HG03135 (cell line): ENCODE measurements around the gene ATP6V0A4.
"Not testable (repeated sequence)": the region's sequence is repeated elsewhere in the genome, so short reads cannot be mapped to it uniquely, and the experiment has no call there.

Experiments
- ATAC-seq: cut with Tn5 transposase; IDR thresholded peaks from one replicate; pipeline ENCODE4 v1.9.1; 2021; ENCODE audit warnings: mild to moderate bottlenecking, moderate library complexity; ENCODE audit not compliant: unreplicated experiment

The ATP6V0A4 gene

GRCh38 chr7:138752518-138753149, 45.4 kb downstream of the ATP6V0A4 start:
- peak; percentile 80 for ATAC-seq

GRCh38 chr7:138750901-138751464, 47.0 kb downstream of the ATP6V0A4 start:
- ATAC-seq: no peak

- no peak for ATAC-seq
Observed at GRCh38 chr7:138750473-138750872, 47.5 kb downstream of the ATP6V0A4 start.

DNA sequence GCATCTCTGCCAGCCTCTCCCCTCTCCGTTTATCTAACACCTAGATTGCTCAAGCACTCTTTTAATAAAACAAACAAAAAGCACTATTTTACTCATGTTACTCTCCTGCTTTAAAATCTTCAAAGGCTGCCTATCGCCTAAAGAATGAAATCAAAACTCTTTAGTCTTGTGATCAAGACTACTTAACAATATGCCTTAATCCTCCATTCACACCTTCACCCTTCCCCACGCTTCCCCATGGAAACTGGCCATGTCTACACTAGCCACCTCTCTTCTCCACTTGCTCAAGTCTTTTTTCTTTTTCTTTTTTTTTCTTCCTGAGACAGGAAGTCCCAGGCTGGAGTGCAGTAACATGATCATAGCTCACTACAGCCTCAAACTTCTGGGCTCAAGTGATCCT, 48.0 kb downstream of the ATP6V0A4 start:
- no peak for ATAC-seq

GRCh38 chr7:138748666-138749065, 49.3 kb downstream of the ATP6V0A4 start:
- no peak for ATAC-seq

DNA sequence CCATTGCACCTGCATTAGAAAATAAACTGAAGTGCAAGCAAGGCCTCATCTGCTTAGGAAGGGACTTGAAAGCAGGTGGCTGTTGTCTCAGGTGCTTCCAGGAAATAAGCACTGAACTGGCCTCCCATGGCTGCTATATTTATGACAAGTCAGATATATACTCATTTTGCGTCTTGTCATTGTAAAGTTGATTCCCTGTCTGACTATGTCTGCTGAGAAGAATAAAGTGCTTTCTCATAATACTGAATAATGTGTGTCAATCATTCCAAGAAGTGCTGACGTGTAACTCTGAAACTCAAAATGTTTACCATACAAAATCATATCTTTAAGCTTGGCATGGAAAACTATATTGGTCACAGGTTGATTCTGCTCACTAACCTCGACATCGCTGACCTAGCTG, 51.9 kb downstream of the ATP6V0A4 start:
- ATAC-seq: no peak

GRCh38 chr7:138745189-138745588, 52.8 kb downstream of the ATP6V0A4 start:
- ATAC-seq: no peak

DNA sequence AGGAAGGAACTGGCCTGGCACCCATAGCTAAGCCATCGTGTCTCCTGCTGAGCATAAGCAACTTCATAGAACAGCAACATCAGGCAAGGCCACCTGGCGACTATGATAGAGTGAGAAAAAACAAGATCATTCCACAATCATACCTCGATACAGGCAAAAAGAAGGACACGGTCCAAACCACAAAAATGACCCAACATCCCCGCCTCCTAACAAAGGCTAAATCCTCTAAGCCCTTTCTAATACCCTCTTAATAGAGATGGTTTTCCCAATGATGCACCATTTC, 56.6 kb downstream of the ATP6V0A4 start:
- ATAC-seq: no peak

GRCh38 chr7:138739859-138740258, 58.1 kb downstream of the ATP6V0A4 start:
- ATAC-seq: no peak

- ATAC-seq: peak; percentile 67
Observed at GRCh38 chr7:138738551-138739335, 59.3 kb downstream of the ATP6V0A4 start.

DNA sequence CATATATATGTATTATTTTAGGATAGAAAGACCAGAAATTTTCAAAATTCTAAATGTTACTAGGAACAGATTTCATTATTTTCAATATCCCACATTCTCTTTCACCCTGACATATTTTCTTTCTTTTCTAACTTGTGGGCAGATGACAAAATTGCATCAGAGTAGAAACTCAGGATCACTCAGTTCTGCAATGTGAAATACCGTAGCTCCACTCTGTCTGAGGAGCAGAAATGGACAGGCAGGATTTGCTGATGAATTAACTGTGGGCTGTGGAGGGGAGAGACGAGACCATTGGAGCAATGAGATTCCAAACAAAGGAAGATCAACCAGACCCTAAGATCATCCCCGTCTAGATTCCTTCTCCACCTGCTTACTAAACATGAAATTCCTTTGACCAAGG, 59.9 kb downstream of the ATP6V0A4 start:
- ATAC-seq: no peak

DNA sequence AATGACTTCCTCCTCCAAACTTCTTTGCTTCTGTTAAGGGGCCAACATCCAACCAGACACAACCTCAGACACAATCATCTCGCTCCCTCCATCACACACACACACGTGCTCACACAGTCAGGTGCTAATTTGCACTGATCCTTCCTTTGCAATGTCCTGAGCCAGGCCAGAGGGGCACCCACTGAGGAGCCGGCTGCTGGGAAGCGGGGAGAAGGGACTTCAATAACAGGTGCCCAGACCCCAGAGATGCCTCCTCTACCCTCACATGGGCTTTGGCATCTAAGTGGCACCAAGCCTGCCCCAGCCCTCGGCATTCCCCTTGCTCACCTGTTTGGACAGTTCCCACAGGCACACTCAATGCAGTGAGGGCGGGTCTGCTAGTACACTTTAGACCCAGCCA, 62.6 kb downstream of the ATP6V0A4 start:
- no peak for ATAC-seq

- not testable (repeated sequence) for ATAC-seq
Observed at GRCh38 chr7:138731733-138732132, 66.3 kb downstream of the ATP6V0A4 start.

GRCh38 chr7:138729444-138729843, 68.6 kb downstream of the ATP6V0A4 start:
- no peak for ATAC-seq

GRCh38 chr7:138727336-138728099, 70.5 kb downstream of the ATP6V0A4 start:
- no peak for ATAC-seq

DNA sequence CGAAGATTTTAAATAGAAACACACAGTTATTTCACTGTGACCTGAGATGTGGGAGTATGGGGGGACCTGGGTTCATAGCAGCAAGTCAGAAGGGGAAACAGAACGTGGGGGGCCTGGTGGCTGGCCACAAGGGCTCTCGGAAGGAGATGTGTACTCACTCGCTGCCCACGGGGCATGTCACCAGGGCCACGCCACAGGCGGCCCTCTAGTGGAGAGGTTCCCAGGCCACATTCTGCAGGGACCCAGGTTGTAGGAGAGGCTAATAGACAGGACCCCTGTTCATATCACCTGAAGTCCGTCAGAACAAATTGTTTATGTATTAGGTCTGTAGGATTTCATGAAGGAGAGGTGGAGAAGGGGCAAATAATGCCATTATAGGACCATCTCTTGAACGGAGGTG, 71.7 kb downstream of the ATP6V0A4 start:
- no peak for ATAC-seq

GRCh38 chr7:138720286-138720685, 77.7 kb downstream of the ATP6V0A4 start:
- no peak for ATAC-seq

GRCh38 chr7:138716889-138717288, 81.1 kb downstream of the ATP6V0A4 start:
- no peak for ATAC-seq

GRCh38 chr7:138713191-138713590, 84.8 kb downstream of the ATP6V0A4 start:
- no peak for ATAC-seq

DNA sequence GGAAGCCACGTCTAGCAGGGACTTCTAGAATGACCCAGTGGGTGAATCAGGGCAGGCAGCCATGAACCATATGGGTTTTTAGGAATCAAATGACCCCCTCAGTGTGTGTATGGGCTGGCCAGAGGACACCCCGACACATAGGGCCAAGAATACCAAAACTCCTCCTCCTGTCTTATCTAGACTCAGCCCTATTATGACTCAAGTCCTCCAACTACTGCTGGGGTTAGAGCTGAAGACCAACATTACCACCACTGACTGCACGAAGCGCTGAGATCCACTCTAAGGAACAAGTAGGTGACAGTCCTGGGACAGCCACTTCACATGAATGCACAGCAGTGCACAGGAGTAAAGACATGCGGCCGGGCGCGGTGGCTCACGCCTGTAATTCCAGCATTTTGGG, 85.3 kb downstream of the ATP6V0A4 start:
- ATAC-seq: no peak

DNA sequence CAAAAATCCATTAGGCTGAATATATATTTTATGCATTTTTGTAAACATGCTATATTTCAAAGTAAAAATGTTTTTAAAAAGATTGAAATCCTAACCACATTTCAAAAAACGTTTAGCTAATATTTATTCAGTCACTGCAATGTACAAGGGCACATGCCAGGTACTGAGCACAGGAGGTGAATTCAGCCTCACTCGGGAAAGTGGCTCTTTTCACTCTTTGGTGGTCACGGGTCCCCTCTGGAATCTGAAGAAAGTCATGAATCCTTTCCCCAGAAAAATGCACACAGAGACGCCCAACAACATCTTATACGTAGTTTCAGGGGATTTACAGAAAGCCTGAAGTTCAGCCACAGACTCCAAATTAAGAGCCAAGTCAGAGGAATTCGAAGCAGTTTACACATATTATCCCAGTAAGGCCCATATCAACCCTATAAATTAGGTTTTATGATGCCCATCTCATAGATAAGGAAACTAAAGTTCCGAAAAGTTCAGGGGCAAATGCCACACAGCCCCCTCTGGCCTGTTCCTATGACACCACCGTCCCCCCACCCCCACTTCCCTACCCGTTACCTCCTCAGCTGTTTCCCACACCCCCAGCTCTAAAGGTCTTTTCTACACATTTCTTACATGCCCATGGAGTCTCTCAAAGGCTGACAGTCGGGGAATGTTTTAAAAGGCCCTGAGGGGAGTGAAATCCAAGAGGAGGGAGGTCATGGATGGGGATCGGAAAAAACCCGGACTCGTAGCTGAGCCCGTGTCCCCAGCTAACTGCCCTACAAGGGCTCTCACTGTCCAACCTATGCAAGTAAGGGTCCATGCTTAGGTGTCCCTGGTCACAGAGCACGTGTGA, 87.2 kb downstream of the ATP6V0A4 start:
- no peak for ATAC-seq
